ENCODE results near the gene IRF2BP2. TPM values are rescaled to one million over a fixed set of nuclear protein-coding genes. Genes with fewer than 3 reads are reported as not detected.

Gene IRF2BP2
- total and polyA plus RNA-seq, 7 experiments from 2014 or later, result 28.7 to 413 (median 159) TPM

GRCh38 chr1:234611847-234612351 is 1.9 kb upstream of the IRF2BP2 start:
- Histone ChIP-seq H3K27me3 (ENCODE audit: control insufficient read depth in 2 of 2, insufficient read depth in 2 of 2, low read length in 2 of 2) (no peaks in the 10 kb centered on the region), H3K4me1 (ENCODE audit: control insufficient read depth in 2 of 2, insufficient read depth in 2 of 2, low read length in 2 of 2) (peaks cover 26 to 35% of the 10 kb centered on the region in 2 donors), H3K4me3 (ENCODE audit: low read length) (peak overlapping the region; percentile 89), H3K27ac (ENCODE audit: low read depth, low read length) (peak overlapping the region; percentile 97), H3K36me3 (ENCODE audit: control insufficient read depth in 2 of 3, insufficient read depth in 3 of 3, low read length in 3 of 3) (peaks cover 1 to 8% (median 5%) of the 10 kb centered on the region in 3 experiments), H3K9me3 (ENCODE audit: control insufficient read depth in 2 of 3, low read length in 3 of 3) (no peaks in the 10 kb centered on the region)
- Mint-ChIP-seq H3K9me3 (peaks cover 0 to 13% (median 0%) of the 10 kb centered on the region in 11 donors), H3K4me3 (peak overlapping the region; percentile 80 to 98 (median 91)), H3K27ac (peak overlapping the region; percentile 97 to 100 (median 100)), H3K27me3 (peaks cover 0 to 6% (median 0%) of the 10 kb centered on the region in 5 donors), H3K4me1 (peaks cover 37 to 57% (median 51%) of the 10 kb centered on the region in 7 donors), H3K36me3 (peaks cover 4 to 19% (median 13%) of the 10 kb centered on the region in 5 donors)
- POLR2A ChIA-PET, result interaction anchor here (0.6 to 7.0 kb wide), 55 partner anchors 8 to 516 kb away, joined by 3 to 260 read pairs (median 5); partner anchors contain the start of genes COA6 and TARBP1
- CTCF ChIA-PET, result interaction anchor here (0.6 to 4.9 kb wide), 16 partner anchors 8 to 514 kb away, joined by 3 to 35 read pairs (median 4); no protein-coding TSS in a partner anchor
- intact Hi-C loops (cut with micrococcal nuclease), result loop anchor here (1.0 to 5.0 kb wide), 20 partner anchors 45 to 1255 kb away; partner anchors contain the start of genes ARID4B (in 1 of the 2), B3GALNT2 (in 1 of the 2), COA6 (in 1 of the 2) and GGPS1 (in 1 of the 2)
- ATAC-seq (no peak), DNase-seq (peak in 2 of 9 donors; percentile 34 to 42)

- ChIA-PET POLR2A (interaction anchor here (0.6 to 7.0 kb wide), 50 partner anchors 8 to 516 kb away, joined by 3 to 260 read pairs (median 5); partner anchors contain the start of genes COA6 and TARBP1), CTCF (interaction anchor here (0.6 to 4.9 kb wide), 17 partner anchors 8 to 514 kb away, joined by 3 to 35 read pairs (median 4); no protein-coding TSS in a partner anchor)
- peaks cover 5 to 8% (median 5%) of the 10 kb centered on the region in 3 experiments for H3K36me3 ChIP-seq (ENCODE audit: control insufficient read depth in 2 of 3, insufficient read depth in 3 of 3, low read length in 3 of 3)
- peak; percentile 45 for ATAC-seq
- peaks cover 6 to 23% (median 17%) of the 10 kb centered on the region in 5 donors for H3K36me3 Mint-ChIP-seq
- peak overlapping the region; percentile 97 for H3K27ac ChIP-seq (ENCODE audit: low read depth, low read length)
- intact Hi-C loops (cut with micrococcal nuclease), result loop anchor here (1.0 to 5.0 kb wide), 19 partner anchors 46 to 1256 kb away; partner anchors contain the start of genes ARID4B (in 1 of the 2), B3GALNT2 (in 1 of the 2), GGPS1 (in 1 of the 2) and LYST (in 1 of the 2)
- peaks cover 39 to 56% (median 47%) of the 10 kb centered on the region in 7 donors for H3K4me1 Mint-ChIP-seq
- no peaks in the 10 kb centered on the region for H3K27me3 ChIP-seq (ENCODE audit: control insufficient read depth in 2 of 2, insufficient read depth in 2 of 2, low read length in 2 of 2)
- H3K4me3 Mint-ChIP-seq, result peak overlapping the region; percentile 80 to 98 (median 91)
- peak in 7 of 9 donors; percentile 82 to 93 (median 88) for DNase-seq
- no peaks in the 10 kb centered on the region for H3K9me3 ChIP-seq (ENCODE audit: control insufficient read depth in 2 of 3, low read length in 3 of 3)
- H3K27ac Mint-ChIP-seq, result peak overlapping the region; percentile 97 to 100 (median 100)
- peaks cover 30 to 38% of the 10 kb centered on the region in 2 donors for H3K4me1 ChIP-seq (ENCODE audit: control insufficient read depth in 2 of 2, insufficient read depth in 2 of 2, low read length in 2 of 2)
- peak overlapping the region; percentile 89 for H3K4me3 ChIP-seq (ENCODE audit: low read length)
- peaks cover 0 to 13% (median 0%) of the 10 kb centered on the region in 11 donors for H3K9me3 Mint-ChIP-seq
- H3K27me3 Mint-ChIP-seq, result peaks cover 0 to 6% (median 0%) of the 10 kb centered on the region in 5 donors
Measured at GRCh38 chr1:234611225-234611846, 1.4 kb upstream of the IRF2BP2 start.

- CTCF ChIA-PET, result interaction anchor here (0.6 to 4.9 kb wide), 7 partner anchors 11 to 473 kb away, joined by 3 to 35 read pairs (median 9); no protein-coding TSS in a partner anchor
- POLR2A ChIA-PET, result interaction anchor here (0.7 to 7.0 kb wide), 30 partner anchors 9 to 716 kb away, joined by 3 to 260 read pairs (median 6); partner anchors contain the start of genes COA6 and TARBP1
- peak overlapping the region; percentile 80 to 98 (median 90) for H3K4me3 Mint-ChIP-seq
Measured at GRCh38 chr1:234610666-234611224, 767 bp upstream of the IRF2BP2 start.

GRCh38 chr1:234609691-234610042 is 311 bp downstream of the IRF2BP2 start:
- no peak for DNase-seq
- CTCF ChIA-PET, result no interaction called here
- Mint-ChIP-seq H3K4me3 (peak overlapping the region in 7 of 10 donors; percentile 83 to 98 (median 90)), H3K27ac (peak overlapping the region in 3 of 9 donors; percentile 98 to 100 (median 100)), H3K36me3 (peaks cover 11 to 37% (median 26%) of the 10 kb centered on the region in 5 donors), H3K4me1 (peaks cover 49 to 69% (median 61%) of the 10 kb centered on the region in 7 donors), H3K27me3 (peaks cover 0 to 6% (median 0%) of the 10 kb centered on the region in 5 donors), H3K9me3 (peaks cover 0 to 13% (median 0%) of the 10 kb centered on the region in 11 donors)
- H3K36me3 ChIP-seq (ENCODE audit: control insufficient read depth in 2 of 3, insufficient read depth in 3 of 3, low read length in 3 of 3), result peaks cover 5 to 8% (median 5%) of the 10 kb centered on the region in 3 experiments
- POLR2A ChIA-PET, result interaction anchor here (1.0 to 7.0 kb wide), 12 partner anchors 9 to 474 kb away, joined by 3 to 260 read pairs (median 10); partner anchors contain the start of gene TARBP1
- no peak for ATAC-seq
- no peaks in the 10 kb centered on the region for H3K9me3 ChIP-seq (ENCODE audit: control insufficient read depth in 2 of 3, low read length in 3 of 3)
- no peaks in the 10 kb centered on the region for H3K27me3 ChIP-seq (ENCODE audit: control insufficient read depth in 2 of 2, insufficient read depth in 2 of 2, low read length in 2 of 2)
- peak overlapping the region; percentile 97 for H3K27ac ChIP-seq (ENCODE audit: low read depth, low read length)
- peaks cover 40 to 52% of the 10 kb centered on the region in 2 donors for H3K4me1 ChIP-seq (ENCODE audit: control insufficient read depth in 2 of 2, insufficient read depth in 2 of 2, low read length in 2 of 2)
- H3K4me3 ChIP-seq (ENCODE audit: low read length), result no peak overlapping the region
- intact Hi-C loops (cut with micrococcal nuclease), result loop anchor here (1.0 to 5.0 kb wide), 12 partner anchors 8 to 1258 kb away; partner anchors contain the start of genes B3GALNT2 (in 1 of the 2), LYST (in 1 of the 2), RBM34 (in 1 of the 2) and TARBP1 (in 1 of the 2)

More at GRCh38 chr1:234610666-234611224, 767 bp upstream of the IRF2BP2 start:
- intact Hi-C loops (cut with micrococcal nuclease), result loop anchor here (1.0 to 5.0 kb wide), 23 partner anchors 9 to 1257 kb away; partner anchors contain the start of genes ARID4B (in 1 of the 2), B3GALNT2 (in 1 of the 2), GGPS1 (in 1 of the 2) and LYST (in 1 of the 2)
- Mint-ChIP-seq H3K27ac (peak overlapping the region; percentile 97 to 100 (median 99)), H3K9me3 (peaks cover 0 to 13% (median 0%) of the 10 kb centered on the region in 11 donors), H3K36me3 (peaks cover 11 to 27% (median 23%) of the 10 kb centered on the region in 5 donors), H3K27me3 (peaks cover 0 to 6% (median 0%) of the 10 kb centered on the region in 5 donors), H3K4me1 (peaks cover 44 to 61% (median 52%) of the 10 kb centered on the region in 7 donors)
- DNase-seq (peak; percentile 89 to 93 (median 91)), ATAC-seq (peak; percentile 67)
- H3K27ac ChIP-seq (ENCODE audit: low read depth, low read length), result peak overlapping the region; percentile 97
- no peaks in the 10 kb centered on the region for H3K9me3 ChIP-seq (ENCODE audit: control insufficient read depth in 2 of 3, low read length in 3 of 3)
- H3K4me1 ChIP-seq (ENCODE audit: control insufficient read depth in 2 of 2, insufficient read depth in 2 of 2, low read length in 2 of 2), result peaks cover 34 to 41% of the 10 kb centered on the region in 2 donors
- H3K27me3 ChIP-seq (ENCODE audit: control insufficient read depth in 2 of 2, insufficient read depth in 2 of 2, low read length in 2 of 2), result no peaks in the 10 kb centered on the region
- peak overlapping the region; percentile 89 for H3K4me3 ChIP-seq (ENCODE audit: low read length)
- peaks cover 5 to 8% (median 5%) of the 10 kb centered on the region in 3 experiments for H3K36me3 ChIP-seq (ENCODE audit: control insufficient read depth in 2 of 3, insufficient read depth in 3 of 3, low read length in 3 of 3)

- H3K4me1 ChIP-seq (ENCODE audit: control insufficient read depth in 2 of 2, insufficient read depth in 2 of 2, low read length in 2 of 2), result peaks cover 41 to 54% of the 10 kb centered on the region in 2 donors
- CTCF ChIA-PET, result no interaction called here
- DNase-seq, result peak; percentile 58 to 84 (median 77)
Measured at GRCh38 chr1:234608911-234609690, 877 bp downstream of the IRF2BP2 start.

More at GRCh38 chr1:234608911-234609690, 877 bp downstream of the IRF2BP2 start:
- POLR2A ChIA-PET, result interaction anchor here (0.8 to 7.0 kb wide), 13 partner anchors 8 to 552 kb away, joined by 3 to 260 read pairs (median 5); partner anchors contain the start of genes RBM34 and TARBP1
- peaks cover 11 to 40% (median 28%) of the 10 kb centered on the region in 5 donors for H3K36me3 Mint-ChIP-seq
- Histone ChIP-seq H3K27ac (ENCODE audit: low read depth, low read length) (peak overlapping the region; percentile 96), H3K27me3 (ENCODE audit: control insufficient read depth in 2 of 2, insufficient read depth in 2 of 2, low read length in 2 of 2) (no peaks in the 10 kb centered on the region), H3K9me3 (ENCODE audit: control insufficient read depth in 2 of 3, low read length in 3 of 3) (no peaks in the 10 kb centered on the region), H3K36me3 (ENCODE audit: control insufficient read depth in 2 of 3, insufficient read depth in 3 of 3, low read length in 3 of 3) (peaks cover 5 to 8% (median 5%) of the 10 kb centered on the region in 3 experiments), H3K4me3 (ENCODE audit: low read length) (peak overlapping the region; percentile 78)
- H3K27me3 Mint-ChIP-seq, result peaks cover 0 to 6% (median 0%) of the 10 kb centered on the region in 5 donors
- ATAC-seq, result peak; percentile 2
- H3K4me1 Mint-ChIP-seq, result peaks cover 51 to 71% (median 61%) of the 10 kb centered on the region in 7 donors
- H3K9me3 Mint-ChIP-seq, result peaks cover 0 to 13% (median 0%) of the 10 kb centered on the region in 11 donors
- H3K4me3 Mint-ChIP-seq, result peak overlapping the region; percentile 44 to 96 (median 80)
- intact Hi-C loops (cut with micrococcal nuclease), result loop anchor here (1.0 to 5.0 kb wide), 4 partner anchors 110 to 719 kb away; partner anchors contain the start of genes ARID4B (in 1 of the 2), COA6 (in 1 of the 2) and GGPS1 (in 1 of the 2)
- H3K27ac Mint-ChIP-seq, result peak overlapping the region in 8 of 9 donors; percentile 55 to 94 (median 88)

All from naive thymus-derived CD4-positive, alpha-beta T cell (primary cell).